Loucy (cell line): ENCODE data around the gene NAT10.

Experiments used
- H2AFZ ChIP-seq: fragments of 200-600 bp; sonication (generic); 2 replicates; pipeline ENCODE4 v1.6.0; 2016; ENCODE audit warnings: antibody characterized with exemption, mild to moderate bottlenecking, low read length, moderate library complexity
- H3F3A ChIP-seq: fragments of 200-600 bp; 2 replicates; pipeline ENCODE4 v1.6.0; 2016; ENCODE audit warnings: antibody characterized with exemption, low read depth, mild to moderate bottlenecking
- H3K27me3 ChIP-seq: fragments of 200-600 bp; sonication (generic); 2 replicates; pipeline ENCODE4 v1.6.1; 2014; ENCODE audit warnings: low read length, mild to moderate bottlenecking; ENCODE audit not compliant: insufficient read depth, poor library complexity, severe bottlenecking
- H3K36me3 ChIP-seq: fragments of 200-600 bp; sonication (generic); 2 replicates; pipeline ENCODE4 v1.6.1; 2016; ENCODE audit warnings: low read length; ENCODE audit not compliant: insufficient read depth
- H3K4me1 ChIP-seq: fragments of 200-600 bp; sonication (generic); 2 replicates; pipeline ENCODE4 v1.5.1; 2014; ENCODE audit warnings: low read length, mild to moderate bottlenecking; ENCODE audit not compliant: insufficient read depth, poor library complexity, severe bottlenecking
- H3K4me2 ChIP-seq: fragments of 200-600 bp; sonication (generic); 2 replicates; pipeline ENCODE4 v1.6.0; 2014; ENCODE audit warnings: antibody characterized with exemption, low read length, low read depth, mild to moderate bottlenecking; ENCODE audit not compliant: poor library complexity, severe bottlenecking
- H3K4me3 ChIP-seq: fragments of 200-600 bp; sonication (generic); 2 replicates; pipeline ENCODE4 v1.5.1; 2014; ENCODE audit warnings: low read length, mild to moderate bottlenecking, mixed read lengths; ENCODE audit not compliant: poor library complexity, severe bottlenecking
- H3K79me2 ChIP-seq: fragments of 200-600 bp; sonication (generic); 2 replicates; pipeline ENCODE4 v1.6.1; 2014; ENCODE audit warnings: low read length; ENCODE audit not compliant: insufficient read depth
- H3K9ac ChIP-seq: fragments of 200-600 bp; sonication (generic); 2 replicates; pipeline ENCODE4 v1.6.0; 2014; ENCODE audit warnings: mild to moderate bottlenecking, low read depth, low read length, moderate library complexity; ENCODE audit not compliant: poor library complexity, severe bottlenecking
- H3K9me2 ChIP-seq: fragments of 200-600 bp; sonication (generic); replicated peaks from 2 replicates; pipeline ENCODE4 v1.6.1; 2016; ENCODE audit warnings: low read depth, low read length, mixed read lengths
- H3K9me3 ChIP-seq: fragments of 200-600 bp; sonication (generic); 2 replicates; pipeline ENCODE4 v1.6.1; 2014; ENCODE audit warnings: mild to moderate bottlenecking, antibody characterized with exemption, low read length, low read depth; ENCODE audit not compliant: insufficient read depth
- H4K20me1 ChIP-seq: fragments of 200-600 bp; sonication (generic); 2 replicates; pipeline ENCODE4 v1.6.0; 2014; ENCODE audit warnings: antibody characterized with exemption, low read length, mild to moderate bottlenecking; ENCODE audit not compliant: insufficient read depth, poor library complexity, severe bottlenecking
- CTCF ChIP-seq: fragments of 200-600 bp; sonication (generic); conservative IDR thresholded peaks from 2 replicates; pipeline ENCODE4 v1.5.1; 2014; ENCODE audit warnings: mild to moderate bottlenecking, antibody characterized with exemption, low read length
- EZH2phosphoT487 ChIP-seq: fragments of 200-600 bp; IDR thresholded peaks from 2 replicates; pipeline ENCODE4 v1.6.1; 2018; ENCODE audit warnings: antibody characterized with exemption, mild to moderate bottlenecking, moderate library complexity, borderline replicate concordance

NAT10 gene

GRCh38 chr11:34146866-34147265, 41.4 kb downstream of the NAT10 start:
- Histone ChIP-seq H3K9me2 (no peaks in the 10 kb centered on the region), H3F3A (no peaks in the 10 kb centered on the region), H3K36me3 (peaks cover 71% of the 10 kb centered on the region; the same call in 1 of the 2 replicates), H3K4me3 (no peak overlapping the region), H2AFZ (no peak overlapping the region), H4K20me1 (no peaks in the 10 kb centered on the region), H3K4me1 (no peaks in the 10 kb centered on the region), H3K27me3 (no peaks in the 10 kb centered on the region), H3K9me3 (no peaks in the 10 kb centered on the region), H3K4me2 (no peak overlapping the region), H3K79me2 (no peaks in the 10 kb centered on the region), H3K9ac (no peak overlapping the region)
- TF ChIP-seq CTCF: no peak
- TF ChIP-seq EZH2phosphoT487: no peak

DNA sequence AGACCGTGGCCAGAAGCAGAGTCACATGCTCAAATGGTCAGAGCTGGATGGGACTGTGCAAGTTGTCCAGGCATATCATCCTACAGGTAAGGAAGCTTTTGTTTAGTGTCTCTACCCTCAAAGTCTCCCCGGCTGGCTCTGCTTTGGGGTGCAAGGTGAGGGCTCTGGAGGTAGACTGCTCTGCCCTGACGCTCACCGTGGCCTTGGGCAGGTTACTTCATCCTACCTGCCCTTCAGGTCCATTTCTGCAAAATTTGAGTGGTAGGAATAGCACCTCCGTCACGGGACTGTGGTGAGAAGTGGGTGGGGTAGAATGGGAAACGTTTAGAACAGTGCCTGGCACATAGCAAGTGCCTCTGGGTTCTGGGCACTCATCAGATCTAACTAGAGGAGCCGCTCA, 42.2 kb downstream of the NAT10 start:
- Histone ChIP-seq H2AFZ (no peak overlapping the region), H3K9me3 (no peaks in the 10 kb centered on the region), H3K4me2 (no peak overlapping the region), H3K4me3 (no peak overlapping the region), H3K9me2 (no peaks in the 10 kb centered on the region), H3K79me2 (no peaks in the 10 kb centered on the region), H4K20me1 (no peaks in the 10 kb centered on the region), H3K4me1 (no peaks in the 10 kb centered on the region), H3K9ac (no peak overlapping the region), H3K36me3 (peaks cover 64% of the 10 kb centered on the region; the same call in 1 of the 2 replicates), H3K27me3 (no peaks in the 10 kb centered on the region), H3F3A (no peaks in the 10 kb centered on the region)
- TF ChIP-seq EZH2phosphoT487: no peak
- TF ChIP-seq CTCF: no peak

DNA sequence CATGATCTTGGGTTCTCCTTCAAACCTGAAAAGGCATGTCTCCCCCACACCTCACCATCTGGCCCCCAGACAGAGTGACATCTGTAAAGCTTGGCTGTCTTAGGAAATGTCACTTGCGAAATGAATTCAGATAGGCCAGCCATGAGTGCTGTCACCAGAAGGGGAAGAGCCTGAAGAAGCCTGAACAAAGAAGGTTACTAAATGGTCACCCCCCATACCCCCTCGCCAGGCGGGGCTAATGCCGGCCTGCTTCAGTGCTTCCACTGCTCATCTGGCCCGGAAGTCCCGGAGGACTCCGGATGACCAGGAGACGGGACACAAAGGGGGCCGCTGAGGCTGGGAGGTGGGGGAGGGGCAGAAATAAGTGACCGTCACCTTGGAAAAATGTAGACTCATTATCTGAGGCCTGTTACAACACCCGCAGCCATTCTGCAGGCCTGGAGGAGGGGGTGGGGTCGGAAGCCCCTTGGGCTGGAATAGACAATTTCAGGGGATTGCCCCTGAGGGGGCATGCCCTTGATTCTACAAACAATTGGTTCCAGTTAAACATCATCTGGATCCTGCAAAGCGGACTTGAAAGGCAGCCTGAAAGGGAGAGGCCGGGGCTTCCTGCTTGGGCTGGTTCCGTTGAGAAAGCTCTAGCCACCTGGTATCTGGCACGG, 43.2 kb downstream of the NAT10 start:
- Histone ChIP-seq H3K4me2 (no peak overlapping the region), H3K36me3 (peaks cover 54% of the 10 kb centered on the region; the same call in 1 of the 2 replicates), H3K9ac (no peak overlapping the region), H3K9me3 (no peaks in the 10 kb centered on the region), H3F3A (no peaks in the 10 kb centered on the region), H2AFZ (no peak overlapping the region), H3K4me3 (no peak overlapping the region), H3K27me3 (no peaks in the 10 kb centered on the region), H3K9me2 (no peaks in the 10 kb centered on the region), H3K4me1 (no peaks in the 10 kb centered on the region), H4K20me1 (no peaks in the 10 kb centered on the region), H3K79me2 (no peaks in the 10 kb centered on the region)
- TF ChIP-seq CTCF (no peak), EZH2phosphoT487 (no peak)
